Measurements from ENCODE around the gene SERPINB8.

DNA sequence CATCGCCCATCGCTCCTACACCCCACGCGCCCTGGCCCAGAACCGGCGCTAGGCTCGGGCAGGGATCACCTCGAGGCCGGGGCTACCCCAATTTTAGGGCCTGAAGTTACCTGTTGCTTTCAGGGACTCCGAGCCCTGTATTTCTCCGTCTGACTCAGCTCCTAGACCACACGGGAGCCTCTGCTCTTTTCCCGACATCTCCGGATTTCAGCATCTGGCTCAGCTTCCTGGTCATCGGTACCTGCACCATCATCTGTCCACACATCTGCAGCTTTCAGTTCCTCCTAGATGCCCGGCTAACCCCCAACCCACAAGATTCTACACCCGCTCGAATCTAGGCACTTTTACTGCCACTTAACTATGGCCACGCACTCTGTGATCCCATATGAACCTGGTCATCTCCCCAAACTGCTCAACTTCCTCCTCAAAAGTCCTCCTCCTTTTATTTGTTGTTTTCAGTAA lies 32.9 kb upstream of the SERPINB8 start:
- TF ChIP-seq, protein P1, sequence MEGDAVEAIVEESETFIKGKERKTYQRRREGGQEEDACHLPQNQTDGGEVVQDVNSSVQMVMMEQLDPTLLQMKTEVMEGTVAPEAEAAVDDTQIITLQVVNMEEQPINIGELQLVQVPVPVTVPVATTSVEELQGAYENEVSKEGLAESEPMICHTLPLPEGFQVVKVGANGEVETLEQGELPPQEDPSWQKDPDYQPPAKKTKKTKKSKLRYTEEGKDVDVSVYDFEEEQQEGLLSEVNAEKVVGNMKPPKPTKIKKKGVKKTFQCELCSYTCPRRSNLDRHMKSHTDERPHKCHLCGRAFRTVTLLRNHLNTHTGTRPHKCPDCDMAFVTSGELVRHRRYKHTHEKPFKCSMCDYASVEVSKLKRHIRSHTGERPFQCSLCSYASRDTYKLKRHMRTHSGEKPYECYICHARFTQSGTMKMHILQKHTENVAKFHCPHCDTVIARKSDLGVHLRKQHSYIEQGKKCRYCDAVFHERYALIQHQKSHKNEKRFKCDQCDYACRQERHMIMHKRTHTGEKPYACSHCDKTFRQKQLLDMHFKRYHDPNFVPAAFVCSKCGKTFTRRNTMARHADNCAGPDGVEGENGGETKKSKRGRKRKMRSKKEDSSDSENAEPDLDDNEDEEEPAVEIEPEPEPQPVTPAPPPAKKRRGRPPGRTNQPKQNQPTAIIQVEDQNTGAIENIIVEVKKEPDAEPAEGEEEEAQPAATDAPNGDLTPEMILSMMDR (IDR thresholded peaks at IDR 0.05): no peak
- TF ChIP-seq EZH2 (IDR thresholded peaks at IDR 0.05; ENCODE audit: borderline replicate concordance, insufficient read depth, low read depth, low read length, poor library complexity, severe bottlenecking): no peak
